Neuronal stem cell (in vitro differentiated cells): Measurements from ENCODE around the gene RNF138.

Source experiments
- DNase-seq: peaks from one replicate; pipeline ENCODE4 v3.0.0-alpha.2; 2013; ENCODE audit warnings: low spot score
- H2AFZ ChIP-seq: one replicate; pipeline ENCODE4 v1.6.1; 2013; ENCODE audit warnings: mild to moderate bottlenecking, low read length, inconsistent platforms
- H2AK5ac ChIP-seq: 2 replicates; pipeline ENCODE4 v1.6.1; 2013; ENCODE audit warnings: low read depth, mild to moderate bottlenecking, inconsistent platforms, low read length, moderate library complexity, mixed read lengths
- H2BK120ac ChIP-seq: 2 replicates; pipeline ENCODE4 v1.6.1; 2013; ENCODE audit warnings: low read depth, mild to moderate bottlenecking, inconsistent platforms, low read length, moderate library complexity, mixed read lengths
- H2BK12ac ChIP-seq: one replicate; pipeline ENCODE4 v1.6.1; 2013; ENCODE audit warnings: low read length, inconsistent platforms
- H2BK15ac ChIP-seq: 2 replicates; pipeline ENCODE4 v1.6.1; 2013; ENCODE audit warnings: mild to moderate bottlenecking, low read length, inconsistent platforms, mixed read lengths
- H2BK5ac ChIP-seq: one replicate; pipeline ENCODE4 v1.6.1; 2013; ENCODE audit warnings: inconsistent platforms, mild to moderate bottlenecking, low read length, moderate library complexity
- H3K14ac ChIP-seq: one replicate; pipeline ENCODE4 v1.6.1; 2013; ENCODE audit warnings: low read length, inconsistent platforms
- H3K18ac ChIP-seq: 2 replicates; pipeline ENCODE4 v1.6.1; 2013; ENCODE audit warnings: low read length, inconsistent platforms
- H3K23ac ChIP-seq: 2 replicates; pipeline ENCODE4 v1.6.1; 2013; ENCODE audit warnings: low read depth, mild to moderate bottlenecking, mixed read lengths, low read length, inconsistent platforms; ENCODE audit not compliant: poor library complexity
- H3K27ac ChIP-seq: replicated peaks from 3 replicates; pipeline ENCODE4 v1.5.1; 2013; ENCODE audit warnings: low read length, inconsistent platforms
- H3K27me3 ChIP-seq, 3 experiments: 2 replicates each; pipeline ENCODE4 v1.6.1; 2013; ENCODE audit warnings: low read length in 3 of 3, mild to moderate bottlenecking in 2 of 3, inconsistent platforms in 1 of 3, low read depth in 1 of 3, mixed read lengths in 1 of 3, moderate library complexity in 1 of 3; ENCODE audit not compliant: control insufficient read depth in 3 of 3, insufficient read depth in 3 of 3
- H3K36me3 ChIP-seq, 2 donors: replicated peaks in 1 of 2; 2 replicates each; pipeline ENCODE4 v1.6.1; 2013; ENCODE audit warnings: low read length in 2 of 2; ENCODE audit not compliant: control insufficient read depth in 2 of 2, insufficient read depth in 2 of 2
- H3K4ac ChIP-seq: 2 replicates; pipeline ENCODE4 v1.6.1; 2013; ENCODE audit warnings: inconsistent platforms, mild to moderate bottlenecking, low read length, moderate library complexity
- H3K4me1 ChIP-seq, 2 donors: 1 replicate in 1 of 2; 2 replicates in 1 of 2; pipeline ENCODE4 v1.6.1; 2013; ENCODE audit warnings: low read length in 2 of 2, low read depth in 1 of 2; ENCODE audit not compliant: control insufficient read depth in 2 of 2, insufficient read depth in 1 of 2
- H3K4me2 ChIP-seq: one replicate; pipeline ENCODE4 v1.6.1; 2013; ENCODE audit warnings: mild to moderate bottlenecking, low read length, inconsistent platforms; ENCODE audit not compliant: insufficient read depth, poor library complexity, severe bottlenecking
- H3K4me3 ChIP-seq, 2 donors: 2 replicates each; pipeline ENCODE4 v1.5.1; 2013; ENCODE audit warnings: low read length in 2 of 2, mild to moderate bottlenecking in 2 of 2, inconsistent platforms in 1 of 2, moderate library complexity in 1 of 2
- H3K79me1 ChIP-seq: one replicate; pipeline ENCODE4 v1.6.1; 2013; ENCODE audit warnings: low read depth, mild to moderate bottlenecking, inconsistent platforms, low read length, moderate library complexity
- H3K9ac ChIP-seq: one replicate; pipeline ENCODE4 v1.6.1; 2013; ENCODE audit warnings: mild to moderate bottlenecking, low read depth, low read length, inconsistent platforms; ENCODE audit not compliant: poor library complexity
- H3K9me3 ChIP-seq, 2 donors: replicated peaks in 1 of 2; 2 replicates each; pipeline versions ENCODE3 to v1.6.1; 2013; ENCODE audit warnings: low read length in 2 of 2, mild to moderate bottlenecking in 2 of 2, inconsistent platforms in 1 of 2, low read depth in 1 of 2, mixed read lengths in 1 of 2, moderate library complexity in 1 of 2; ENCODE audit not compliant: control insufficient read depth in 2 of 2, insufficient read depth in 1 of 2
- H4K8ac ChIP-seq: one replicate; pipeline ENCODE4 v1.6.1; 2013; ENCODE audit warnings: low read depth, mild to moderate bottlenecking, inconsistent platforms, low read length, moderate library complexity
- H4K91ac ChIP-seq: one replicate; pipeline ENCODE4 v1.6.1; 2013; ENCODE audit warnings: low read length, low read depth, mild to moderate bottlenecking, inconsistent platforms; ENCODE audit not compliant: poor library complexity
- WGBS, 2 donors: extraction: QIAGEN DNeasy Blood & Tissue Kit; methylation state at CpG; one replicate each; pipeline ENCODE4 v1.1.7; 2013; ENCODE audit warnings: missing lambda C conversion rate in 2 of 2, mixed read lengths in 1 of 2; ENCODE audit not compliant: insufficient read length in 2 of 2, insufficient replicate concordance in 1 of 2; ENCODE audit errors: extremely low coverage in 2 of 2; 5-methylcytosine and 5-hydroxymethylcytosine counted together

RNF138 gene

DNA sequence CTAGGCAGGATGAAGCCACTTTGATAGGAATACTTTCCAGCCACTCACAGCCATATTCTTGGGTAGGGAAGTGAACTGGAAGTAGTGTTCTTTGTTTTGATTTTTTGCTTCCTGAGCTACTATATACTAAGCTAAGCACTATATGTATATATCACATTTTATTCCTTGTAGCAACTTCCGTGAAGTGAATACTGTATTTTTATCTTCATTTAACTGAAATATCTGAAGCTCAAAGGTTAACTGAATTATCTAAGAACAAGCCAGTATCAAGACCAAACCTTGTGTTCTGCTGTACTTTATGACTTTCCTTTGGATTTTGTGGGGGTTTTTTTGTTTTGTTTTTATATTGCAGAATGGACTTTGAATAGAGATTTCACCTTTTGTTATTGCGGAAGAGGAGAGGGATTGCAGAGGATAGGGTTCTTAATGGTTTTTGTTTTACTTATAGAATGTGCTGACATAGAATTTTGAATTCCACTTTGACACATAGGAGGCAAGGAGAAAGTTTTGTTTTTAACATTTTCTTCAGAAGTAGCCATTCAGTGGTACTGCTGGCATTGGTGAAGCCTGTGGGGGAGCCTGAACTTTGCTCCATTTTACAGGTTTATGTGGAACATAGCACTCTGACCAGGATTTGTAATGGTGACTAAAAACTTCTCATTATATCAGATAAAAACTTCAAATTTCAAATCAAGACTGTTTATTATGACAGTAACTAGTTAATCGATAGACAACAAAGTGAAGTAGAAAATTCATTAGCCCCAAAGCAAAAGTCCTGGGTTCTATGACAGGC is 24.1 kb upstream of the RNF138 start:
- Histone ChIP-seq H3K79me1 (peaks cover 1% of the 10 kb centered on the region), H3K4ac (no peak overlapping the region), H3K23ac (no peak overlapping the region), H2BK120ac (no peak overlapping the region), H3K36me3 (no peaks in the 10 kb centered on the region), H2AK5ac (no peak overlapping the region), H2BK15ac (no peak overlapping the region), H2BK12ac (no peak overlapping the region), H3K4me2 (no peak overlapping the region), H2AFZ (no peak overlapping the region), H3K14ac (no peak overlapping the region), H3K9ac (no peak overlapping the region), H2BK5ac (no peak overlapping the region), H3K27ac (no peak overlapping the region), H3K9me3 (no peaks in the 10 kb centered on the region), H4K8ac (no peak overlapping the region), H3K4me1 (no peaks in the 10 kb centered on the region), H3K4me3 (no peak overlapping the region), H3K18ac (no peak overlapping the region), H4K91ac (no peak overlapping the region), H3K27me3 (no peaks in the 10 kb centered on the region)
- WGBS, 2 donors: no CpG with 5 or more reads among the region's 3 CpGs
- DNase-seq: no peak

DNA sequence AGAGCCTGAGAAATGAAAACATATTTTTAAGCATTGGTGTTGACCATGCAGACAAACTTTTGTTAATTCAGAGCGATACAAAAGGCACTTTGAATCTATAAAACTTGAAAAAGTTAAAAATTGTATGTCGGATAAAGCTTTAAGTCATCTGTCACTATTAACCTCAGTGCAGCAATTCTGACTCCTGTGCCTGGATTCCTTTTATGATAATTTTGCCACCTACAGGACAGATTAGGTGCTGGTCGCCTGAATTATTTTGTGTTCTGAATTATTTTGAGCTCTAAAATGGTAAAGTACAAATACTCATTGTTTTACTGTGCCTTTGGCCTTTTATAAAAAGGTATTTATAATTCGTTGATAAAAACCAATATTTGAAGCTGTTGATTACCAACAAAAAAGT is 19.4 kb upstream of the RNF138 start:
- H2BK5ac ChIP-seq: no peak overlapping the region
- H4K91ac ChIP-seq: no peak overlapping the region
- H2BK15ac ChIP-seq: no peak overlapping the region
- H3K23ac ChIP-seq: no peak overlapping the region
- no CpG with 5 or more reads among the region's 4 CpGs for WGBS, 2 donors
- no peak for DNase-seq
- H3K9me3 ChIP-seq: no peaks in the 10 kb centered on the region
- no peaks in the 10 kb centered on the region for H3K4me1 ChIP-seq
- H3K4ac ChIP-seq: no peak overlapping the region
- H3K27ac ChIP-seq: no peak overlapping the region
- no peak overlapping the region for H2AK5ac ChIP-seq
- no peak overlapping the region for H3K4me3 ChIP-seq
- H2AFZ ChIP-seq: no peak overlapping the region
- no peaks in the 10 kb centered on the region for H3K27me3 ChIP-seq
- H2BK12ac ChIP-seq: no peak overlapping the region
- no peak overlapping the region for H4K8ac ChIP-seq
- peaks cover 1% of the 10 kb centered on the region for H3K79me1 ChIP-seq
- no peak overlapping the region for H3K14ac ChIP-seq
- no peak overlapping the region for H2BK120ac ChIP-seq
- H3K9ac ChIP-seq: no peak overlapping the region
- no peak overlapping the region for H3K4me2 ChIP-seq
- no peak overlapping the region for H3K18ac ChIP-seq
- no peaks in the 10 kb centered on the region for H3K36me3 ChIP-seq

DNA sequence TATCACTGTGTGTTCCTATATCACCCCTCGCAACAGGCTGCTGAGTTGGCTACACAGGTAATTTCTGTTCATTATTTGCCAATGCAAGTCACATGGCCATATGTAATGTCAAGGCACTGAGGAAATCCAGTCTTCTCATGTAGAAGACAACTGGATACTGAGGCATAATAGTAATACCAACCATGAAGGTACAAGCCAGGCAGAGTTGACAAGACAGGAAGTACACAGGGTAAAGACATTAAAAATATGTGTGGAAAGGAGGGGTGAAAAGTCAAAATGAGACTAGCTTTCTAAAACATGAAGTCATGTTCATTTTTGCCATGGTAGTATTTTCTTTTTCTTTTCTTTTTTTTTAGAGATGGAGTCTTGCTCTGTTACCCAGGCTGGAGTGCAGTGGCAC is 17.5 kb upstream of the RNF138 start:
- no peaks in the 10 kb centered on the region for H3K36me3 ChIP-seq
- DNase-seq: no peak

DNA sequence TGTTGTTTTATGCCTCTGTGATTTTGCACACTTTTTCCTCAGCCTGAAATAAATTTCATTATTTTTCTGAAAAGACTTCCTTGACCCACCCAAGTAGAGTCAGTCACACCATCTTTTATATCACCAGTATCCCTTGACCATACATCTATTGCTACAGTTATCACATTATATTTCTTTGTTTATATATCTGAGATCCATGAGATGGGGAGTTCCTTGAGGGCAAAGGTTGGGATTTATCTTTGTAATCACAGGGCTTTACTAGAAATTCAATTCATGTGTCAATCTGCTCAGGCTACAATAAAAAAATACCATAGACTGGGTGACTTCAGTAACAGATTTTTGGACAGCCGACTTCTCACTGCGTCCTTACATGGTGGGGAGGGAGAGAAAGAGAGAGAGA is 12.8 kb upstream of the RNF138 start:
- no peak overlapping the region for H3K9ac ChIP-seq
- WGBS, 2 donors: no CpG with 5 or more reads among the region's 2 CpGs
- no peak overlapping the region for H4K8ac ChIP-seq
- no peak overlapping the region for H3K23ac ChIP-seq
- no peak overlapping the region for H3K18ac ChIP-seq
- H3K79me1 ChIP-seq: no peaks in the 10 kb centered on the region
- no peak overlapping the region for H2BK12ac ChIP-seq
- no peak overlapping the region for H3K4me3 ChIP-seq
- no peak overlapping the region for H2BK120ac ChIP-seq
- no peaks in the 10 kb centered on the region for H3K9me3 ChIP-seq
- H3K4ac ChIP-seq: no peak overlapping the region
- H2AFZ ChIP-seq: no peak overlapping the region
- no peak overlapping the region for H4K91ac ChIP-seq
- H3K27me3 ChIP-seq: no peaks in the 10 kb centered on the region
- no peak overlapping the region for H2AK5ac ChIP-seq
- no peaks in the 10 kb centered on the region for H3K4me1 ChIP-seq
- H2BK5ac ChIP-seq: no peak overlapping the region
- DNase-seq: no peak
- no peak overlapping the region for H3K27ac ChIP-seq
- no peak overlapping the region for H3K14ac ChIP-seq
- no peak overlapping the region for H2BK15ac ChIP-seq
- no peak overlapping the region for H3K4me2 ChIP-seq
- H3K36me3 ChIP-seq: no peaks in the 10 kb centered on the region

More for the DNA sequence above, 17.5 kb upstream of the RNF138 start:
- H3K23ac ChIP-seq: no peak overlapping the region
- H2BK12ac ChIP-seq: no peak overlapping the region
- no peak overlapping the region for H2AK5ac ChIP-seq
- no peak overlapping the region for H4K91ac ChIP-seq
- no peak overlapping the region for H3K18ac ChIP-seq
- H3K4me3 ChIP-seq: peak overlapping the region in 1 of 2 donors; percentile 47
- no peak overlapping the region for H2AFZ ChIP-seq
- H2BK120ac ChIP-seq: no peak overlapping the region
- no CpG with 5 or more reads among the region's 1 CpG for WGBS, 2 donors
- no peak overlapping the region for H3K14ac ChIP-seq
- H2BK15ac ChIP-seq: no peak overlapping the region
- H4K8ac ChIP-seq: no peak overlapping the region
- no peak overlapping the region for H2BK5ac ChIP-seq
- no peak overlapping the region for H3K4ac ChIP-seq
- no peak overlapping the region for H3K4me2 ChIP-seq
- no peaks in the 10 kb centered on the region for H3K9me3 ChIP-seq
- peaks cover 1% of the 10 kb centered on the region for H3K79me1 ChIP-seq
- no peaks in the 10 kb centered on the region for H3K4me1 ChIP-seq
- H3K27me3 ChIP-seq: no peaks in the 10 kb centered on the region
- H3K27ac ChIP-seq: no peak overlapping the region
- no peak overlapping the region for H3K9ac ChIP-seq
